AG08395 (cell line): ENCODE data around the gene MBD5.
"Not testable (repeated sequence)": the region's sequence is repeated elsewhere in the genome, so short reads cannot be mapped to it uniquely, and the experiment has no call there.

Experiments
- DNase-seq: peaks from one replicate; pipeline ENCODE4 v3.0.0; 2012; ENCODE audit warnings: mixed read lengths, low spot score

Gene MBD5

DNA sequence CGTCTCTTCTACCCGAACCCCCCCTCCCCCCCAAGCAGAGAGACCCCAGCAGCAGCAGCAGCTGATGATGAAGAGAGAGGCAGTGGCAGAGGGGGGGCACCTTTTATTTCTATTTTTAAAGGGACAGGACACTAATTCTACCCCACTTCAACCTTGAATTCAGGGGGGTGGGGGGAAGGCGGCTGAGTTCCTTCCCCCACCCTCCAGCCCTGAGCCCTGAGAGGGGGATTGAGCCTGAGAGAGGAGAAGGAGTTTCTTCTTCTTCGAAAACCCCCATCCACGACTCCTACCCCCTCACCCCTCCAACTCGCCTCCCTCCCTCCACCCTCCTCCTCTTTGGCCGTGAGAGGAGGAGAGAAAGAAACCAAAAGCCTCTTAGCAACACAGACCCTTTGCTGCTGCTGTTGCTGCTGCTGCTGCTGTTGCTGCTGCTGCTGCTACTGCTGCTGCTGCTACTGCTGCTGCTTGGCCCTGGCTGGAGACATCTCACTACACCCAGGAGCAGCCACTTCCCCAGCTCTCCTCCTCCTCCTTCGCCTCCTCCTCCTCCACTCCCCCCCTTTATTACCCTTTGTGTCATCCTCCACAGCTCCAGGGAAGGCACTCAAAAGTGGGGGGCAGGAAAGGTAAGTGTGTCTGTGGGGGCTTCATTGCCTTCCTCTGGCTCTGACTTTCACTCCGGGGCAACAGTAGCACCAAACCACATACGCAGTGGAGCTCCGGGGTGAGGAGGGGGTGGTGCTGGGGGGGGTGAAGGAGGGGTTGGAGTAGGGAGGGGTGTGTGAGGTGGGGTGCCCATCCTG, at the start of gene MBD5:
Gene MBD5, plus strand, starts transcription at position 33 of the 803 bp plus-strand sequence.
- peak; percentile 15 for DNase-seq

DNA sequence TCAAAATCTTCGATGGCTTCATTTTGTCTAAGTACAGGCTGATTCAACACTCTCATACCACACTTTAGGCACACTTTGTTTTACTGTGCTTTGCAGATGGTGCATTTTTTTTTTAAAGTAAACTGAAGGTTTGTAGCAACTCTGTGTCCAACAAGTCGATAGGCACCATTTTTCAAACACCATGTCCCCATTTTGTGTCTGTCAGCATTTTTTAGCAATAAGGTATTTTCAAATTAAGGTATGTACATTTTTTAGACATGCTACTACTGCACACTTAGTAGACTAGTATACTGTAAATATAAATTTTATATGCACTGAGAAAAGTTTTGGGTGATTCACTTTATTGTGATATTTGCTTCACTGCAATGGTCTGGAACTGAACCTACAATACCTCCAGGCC, 44.8 kb upstream of the MBD5 start:
- no peak for DNase-seq

DNA sequence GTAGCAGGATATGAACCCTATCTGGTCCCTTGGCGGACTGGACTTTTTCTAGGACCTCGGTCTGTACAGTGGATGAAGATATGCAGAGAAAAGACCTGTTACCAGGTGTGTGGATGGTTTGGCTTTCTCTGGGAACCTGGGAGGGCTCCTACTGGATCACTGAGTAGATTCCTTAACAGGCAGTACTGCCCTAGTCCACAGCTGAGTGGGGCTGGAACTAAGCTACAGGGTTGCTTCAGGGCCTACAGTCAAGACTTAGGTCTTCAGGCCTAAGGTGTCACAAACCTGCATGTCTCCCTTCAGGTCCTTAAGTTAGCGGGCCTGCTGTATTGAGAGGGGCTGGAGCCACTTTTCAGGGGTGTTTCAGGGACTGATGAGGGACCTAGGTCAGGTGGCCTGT, 43.2 kb upstream of the MBD5 start:
- no peak for DNase-seq

DNA sequence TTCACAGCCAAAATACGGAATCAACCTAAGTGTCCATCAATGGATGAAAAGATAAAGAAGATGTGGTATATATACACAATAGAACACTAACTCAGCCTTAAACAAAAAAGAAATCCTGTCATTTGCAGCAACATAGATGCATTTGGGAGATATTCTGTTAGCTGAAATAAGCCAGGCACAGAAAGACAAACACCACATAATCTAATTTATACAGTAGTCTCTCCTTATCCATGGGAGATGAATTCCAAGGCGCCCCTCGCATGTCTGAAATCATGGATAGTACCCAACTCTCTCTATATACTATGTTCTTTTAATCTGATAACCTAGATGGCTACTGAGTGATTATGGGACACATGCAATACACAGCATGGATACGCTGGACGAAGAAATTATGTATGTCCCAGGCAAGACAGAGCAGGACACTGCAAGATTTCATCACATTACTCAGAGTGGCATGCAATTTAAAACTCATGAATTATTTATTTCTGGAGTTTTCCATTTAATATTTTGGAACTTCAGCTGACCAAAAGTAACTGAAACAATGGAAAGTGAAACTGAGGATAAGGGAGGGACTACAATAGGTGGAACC, 39.9 kb upstream of the MBD5 start:
- no peak for DNase-seq

DNA sequence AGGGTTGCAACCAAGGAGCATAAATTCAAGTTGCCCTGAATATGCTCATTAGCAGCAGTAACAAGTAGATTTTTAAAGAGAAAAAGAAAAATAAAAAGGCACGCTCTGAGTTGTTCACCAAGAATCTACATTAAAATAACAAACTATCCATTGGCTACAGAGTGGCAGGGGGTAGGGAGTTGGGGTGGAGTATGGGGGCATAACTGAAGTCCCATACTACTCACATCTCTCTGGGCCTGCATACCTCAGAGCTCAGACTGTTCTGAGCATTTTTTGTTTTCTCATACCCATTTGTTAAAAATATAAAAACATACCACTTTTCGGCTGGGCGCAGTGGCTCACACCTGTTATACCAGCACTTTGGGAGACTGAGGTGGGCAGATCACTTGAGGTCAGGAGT, 31.8 kb upstream of the MBD5 start:
- no peak for DNase-seq

DNA sequence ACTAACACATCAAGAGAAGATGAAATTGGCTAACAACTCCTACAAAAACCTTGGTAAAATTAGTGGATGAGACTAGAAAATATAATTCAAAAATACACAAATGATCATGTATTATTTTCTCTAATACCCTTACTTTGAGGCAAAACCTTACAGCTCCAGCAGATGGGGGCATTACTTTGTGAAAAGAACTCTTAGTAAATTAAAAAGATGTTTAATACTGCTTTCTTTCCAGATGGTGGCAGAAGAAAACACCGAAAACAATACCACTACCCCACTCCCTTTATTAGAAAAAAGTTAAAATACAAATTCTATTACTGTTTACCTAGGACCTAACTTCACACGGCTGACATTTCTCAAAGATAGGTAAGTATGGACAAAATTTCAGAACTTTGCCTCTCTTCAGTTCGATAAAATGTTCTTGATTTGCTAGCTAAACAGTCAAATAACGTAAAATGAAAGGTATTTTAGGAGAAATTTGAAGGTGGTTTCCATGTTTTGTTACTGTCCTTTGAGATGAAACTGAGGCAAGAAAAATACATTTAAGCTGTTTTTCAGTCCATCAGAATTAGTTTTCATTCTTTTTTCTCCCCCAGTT, 31.0 kb upstream of the MBD5 start:
- peak; percentile 70 for DNase-seq

DNA sequence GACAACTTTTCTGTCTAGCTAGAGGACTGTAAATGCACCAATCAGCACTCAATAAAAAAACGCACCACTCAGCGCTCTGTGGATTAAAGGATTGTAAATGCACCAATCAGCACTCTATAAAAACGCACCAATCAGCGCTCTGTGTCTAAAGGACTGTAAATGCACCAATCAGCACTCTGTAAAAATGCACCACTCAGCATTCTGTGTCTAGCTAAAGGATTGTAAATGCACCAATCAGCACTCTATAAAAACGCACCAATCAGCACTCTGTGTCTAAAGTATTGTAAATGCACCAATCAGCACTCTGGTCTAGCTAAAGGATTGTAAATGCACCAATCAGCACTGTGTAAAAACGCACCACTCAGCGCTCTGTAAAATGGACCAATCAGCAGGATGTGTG, 25.9 kb upstream of the MBD5 start:
- DNase-seq = not testable (repeated sequence)

DNA sequence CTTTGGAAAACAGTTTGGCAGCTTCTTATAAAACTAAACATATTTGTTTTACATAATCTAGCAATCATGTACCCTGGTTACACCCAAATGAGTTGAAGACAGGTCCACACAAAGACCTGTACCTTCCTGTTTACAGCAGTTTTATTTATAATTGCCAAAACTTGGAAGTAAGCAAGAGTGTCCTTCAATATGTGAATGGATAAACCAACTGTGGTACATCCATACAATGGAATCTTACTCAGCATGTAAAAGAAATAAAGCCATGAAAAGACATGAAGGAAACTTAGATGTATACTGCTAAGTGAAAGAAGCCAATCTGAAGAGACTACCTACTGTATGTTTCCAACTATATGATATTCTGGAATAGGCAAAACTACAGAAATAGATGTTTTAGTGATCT, 24.1 kb upstream of the MBD5 start:
- no peak for DNase-seq

DNA sequence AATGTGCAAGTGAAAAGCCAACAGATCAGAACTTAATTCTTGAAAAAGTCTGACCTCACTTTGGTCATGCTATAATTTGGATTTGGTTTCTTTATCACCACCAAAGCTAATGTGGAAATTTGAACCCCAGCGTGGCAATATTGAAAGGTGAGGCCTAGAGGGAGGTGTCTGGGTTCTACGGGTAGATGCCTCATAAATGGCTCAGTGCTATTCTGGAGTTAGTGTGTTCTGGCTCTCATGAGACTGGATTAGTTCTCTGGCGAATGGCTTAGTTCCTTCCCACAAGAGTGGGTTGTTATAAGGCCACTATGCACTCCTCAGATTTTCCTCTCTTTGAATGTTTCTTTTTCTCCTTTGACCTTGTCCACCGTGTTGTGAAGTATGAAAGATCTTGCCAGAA, 22.7 kb upstream of the MBD5 start:
- DNase-seq = no peak

DNA sequence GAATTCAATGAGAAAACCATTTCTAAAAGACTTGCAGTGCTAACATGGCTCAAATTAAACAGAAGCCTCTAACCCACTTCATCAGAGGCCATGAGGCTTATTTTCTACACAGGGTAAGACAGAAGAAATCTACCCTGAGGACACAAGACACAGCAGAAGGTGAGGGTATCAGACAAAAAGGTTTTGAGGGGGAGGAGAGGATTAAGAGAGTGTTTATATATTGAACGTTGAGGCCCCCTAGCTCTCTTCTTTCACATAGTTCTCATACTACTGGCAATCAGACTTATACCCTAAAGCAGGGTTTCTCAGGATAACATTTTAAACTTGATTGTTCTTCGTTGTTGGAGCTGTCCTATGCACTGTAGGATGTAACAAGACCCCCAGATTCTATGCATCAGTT, 21.8 kb upstream of the MBD5 start:
- DNase-seq = no peak

DNA sequence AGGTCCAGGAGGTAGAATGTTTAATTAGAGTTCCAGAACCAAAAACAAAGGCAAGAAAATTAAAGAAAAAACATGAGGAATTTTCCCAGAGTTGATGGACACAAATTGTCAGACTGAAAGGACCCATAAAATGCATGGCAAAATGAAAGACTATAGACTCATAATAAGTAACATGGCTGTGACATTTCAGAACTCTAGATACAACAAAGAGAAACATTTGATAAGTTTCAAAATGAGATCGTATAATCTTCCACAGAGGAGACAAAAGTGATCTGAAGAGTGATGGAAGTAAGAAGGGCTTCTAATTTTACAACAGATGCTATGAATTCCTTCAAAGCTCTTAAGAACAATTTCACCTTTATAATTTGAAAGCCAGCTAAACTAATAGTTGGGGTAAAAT, 20.8 kb upstream of the MBD5 start:
- no peak for DNase-seq

DNA sequence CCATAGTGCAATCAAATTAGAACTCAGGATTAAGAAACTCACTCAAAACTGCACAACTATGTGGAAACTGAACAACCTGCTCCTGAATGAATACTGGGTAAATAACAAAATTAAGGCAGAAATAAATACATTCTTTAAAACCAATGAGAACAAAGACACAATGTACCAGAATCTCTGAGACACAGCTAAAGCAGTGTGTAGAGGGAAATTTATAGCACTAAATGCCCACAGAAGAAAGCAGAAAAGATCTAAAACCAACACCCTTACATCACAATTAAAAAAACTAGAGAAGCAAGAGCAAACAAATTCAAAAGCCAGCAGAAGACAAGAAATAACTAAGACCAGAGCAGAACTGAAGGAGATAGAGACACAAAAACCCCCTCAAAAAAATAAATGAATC, 18.5 kb upstream of the MBD5 start:
- not testable (repeated sequence) for DNase-seq

DNA sequence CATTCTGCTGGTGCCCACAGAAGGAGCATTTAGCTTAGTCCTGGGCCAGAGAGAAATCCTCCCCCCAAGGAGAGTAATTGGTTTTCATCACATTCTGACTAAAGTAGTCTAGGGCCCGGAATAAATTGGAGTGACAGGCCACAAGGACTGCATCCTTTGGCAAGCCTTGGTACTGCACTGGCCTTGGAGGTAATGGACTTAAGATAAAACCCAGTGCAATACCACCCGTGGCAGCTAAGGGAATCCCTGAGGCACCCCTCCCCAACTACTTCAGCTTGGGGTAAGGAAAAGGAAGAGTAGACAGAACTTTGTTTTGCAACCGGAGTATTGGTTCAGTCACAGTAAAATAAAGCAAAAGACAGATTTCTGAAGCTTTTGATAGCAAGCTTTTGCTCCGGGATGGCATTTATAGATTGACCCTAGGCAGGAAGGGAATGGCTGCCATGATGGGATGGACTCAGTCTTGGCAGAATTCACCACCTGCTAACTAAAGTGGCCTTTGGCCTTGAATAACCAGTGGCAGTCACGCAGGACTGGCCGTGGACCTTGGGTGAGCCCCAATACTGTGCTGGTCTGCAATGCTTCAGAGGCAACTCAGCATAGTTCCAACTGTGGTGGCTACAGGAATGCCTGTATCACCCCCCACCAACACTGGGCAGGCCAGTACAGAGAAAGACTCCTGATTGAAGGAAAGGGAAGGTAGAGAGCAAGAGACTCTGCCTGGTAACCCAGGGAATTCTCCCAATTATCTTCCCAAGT, 14.5 kb upstream of the MBD5 start:
- no peak for DNase-seq

DNA sequence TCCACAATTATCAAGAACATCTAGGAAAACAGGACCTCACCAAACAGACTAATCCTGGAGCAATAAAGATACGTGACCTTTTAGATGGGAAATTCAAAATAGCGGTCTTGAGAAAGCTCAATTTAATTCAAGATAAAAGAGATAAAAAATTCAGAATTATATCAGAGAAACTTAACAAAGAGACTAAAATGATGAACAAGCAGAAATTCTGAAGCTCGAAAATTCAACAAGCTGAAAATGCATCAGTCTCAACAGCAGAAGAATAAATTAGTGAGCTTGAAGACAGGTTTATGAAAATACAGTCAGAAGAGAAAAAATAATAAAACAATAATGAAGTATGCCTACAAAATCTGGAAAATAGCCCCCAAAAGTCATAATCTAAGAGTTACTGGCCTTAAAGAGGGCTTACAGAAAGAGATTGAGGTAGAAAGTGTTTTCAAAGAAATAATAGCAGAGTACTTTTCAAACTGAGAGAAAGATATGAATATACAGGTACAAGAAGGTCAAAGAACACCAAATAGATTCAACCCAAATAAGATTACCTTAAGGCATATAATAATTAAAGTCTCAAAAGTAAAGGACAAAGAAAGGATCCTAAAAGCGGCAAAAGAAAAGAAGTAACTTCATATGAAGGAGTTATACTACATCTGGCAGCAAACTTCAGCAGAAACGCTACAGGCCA, 13.5 kb upstream of the MBD5 start:
- no peak for DNase-seq

DNA sequence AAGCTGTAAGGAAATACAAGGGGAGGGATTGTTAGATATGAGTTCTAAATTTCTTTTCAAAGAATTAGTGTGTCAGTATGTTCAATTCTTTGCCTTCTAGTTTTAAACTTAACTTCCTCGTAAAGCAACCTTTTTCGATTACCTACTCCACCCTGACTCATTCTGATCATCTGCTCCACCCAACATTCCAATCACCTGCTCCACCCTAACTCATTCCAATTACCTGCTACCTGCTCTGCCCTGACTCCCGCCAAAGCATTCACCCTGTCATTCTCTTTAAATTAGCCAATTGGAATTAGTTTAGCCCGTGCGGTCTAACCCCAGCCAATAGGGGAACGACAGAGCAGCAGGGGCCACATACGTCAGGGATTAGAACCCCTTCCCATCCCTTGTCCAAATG, 12.5 kb upstream of the MBD5 start:
- DNase-seq = not testable (repeated sequence)

DNA sequence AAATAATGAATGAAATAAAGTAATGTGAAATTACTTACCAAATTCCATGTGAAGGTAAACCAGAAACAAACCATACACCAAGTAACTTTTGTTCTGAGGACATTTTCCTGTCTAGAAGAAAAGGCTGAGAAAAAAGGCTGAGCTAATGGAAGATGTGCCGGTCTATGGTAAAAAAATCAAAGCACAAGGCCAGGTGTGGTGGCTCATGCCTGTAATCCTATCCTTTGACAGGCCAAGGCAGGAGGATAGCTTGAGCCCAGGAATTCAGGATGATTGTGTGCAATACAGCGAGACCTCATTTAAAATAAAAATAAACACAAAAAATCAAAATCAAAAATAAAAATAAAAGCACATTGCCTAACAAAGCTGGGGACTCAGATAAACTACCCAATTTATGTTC, 7.0 kb upstream of the MBD5 start:
- no peak for DNase-seq

DNA sequence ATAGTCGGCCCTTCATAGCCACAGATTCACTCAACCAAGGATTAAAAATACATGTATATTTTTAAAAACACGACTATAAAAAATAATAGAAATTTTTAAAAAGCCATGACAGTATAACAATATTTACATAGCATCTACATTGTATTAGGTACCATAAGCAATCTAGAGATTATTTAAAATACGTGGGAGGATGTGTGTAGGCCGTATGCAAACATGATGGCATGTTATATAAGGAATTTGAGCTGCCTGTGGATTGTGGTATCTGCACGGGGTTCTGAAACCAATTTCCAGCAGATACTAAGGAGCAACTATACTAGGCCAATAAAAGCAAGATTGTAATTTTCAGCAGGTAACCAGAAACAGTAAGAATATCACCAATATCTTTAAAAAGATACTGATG, 6.3 kb upstream of the MBD5 start:
- no peak for DNase-seq

DNA sequence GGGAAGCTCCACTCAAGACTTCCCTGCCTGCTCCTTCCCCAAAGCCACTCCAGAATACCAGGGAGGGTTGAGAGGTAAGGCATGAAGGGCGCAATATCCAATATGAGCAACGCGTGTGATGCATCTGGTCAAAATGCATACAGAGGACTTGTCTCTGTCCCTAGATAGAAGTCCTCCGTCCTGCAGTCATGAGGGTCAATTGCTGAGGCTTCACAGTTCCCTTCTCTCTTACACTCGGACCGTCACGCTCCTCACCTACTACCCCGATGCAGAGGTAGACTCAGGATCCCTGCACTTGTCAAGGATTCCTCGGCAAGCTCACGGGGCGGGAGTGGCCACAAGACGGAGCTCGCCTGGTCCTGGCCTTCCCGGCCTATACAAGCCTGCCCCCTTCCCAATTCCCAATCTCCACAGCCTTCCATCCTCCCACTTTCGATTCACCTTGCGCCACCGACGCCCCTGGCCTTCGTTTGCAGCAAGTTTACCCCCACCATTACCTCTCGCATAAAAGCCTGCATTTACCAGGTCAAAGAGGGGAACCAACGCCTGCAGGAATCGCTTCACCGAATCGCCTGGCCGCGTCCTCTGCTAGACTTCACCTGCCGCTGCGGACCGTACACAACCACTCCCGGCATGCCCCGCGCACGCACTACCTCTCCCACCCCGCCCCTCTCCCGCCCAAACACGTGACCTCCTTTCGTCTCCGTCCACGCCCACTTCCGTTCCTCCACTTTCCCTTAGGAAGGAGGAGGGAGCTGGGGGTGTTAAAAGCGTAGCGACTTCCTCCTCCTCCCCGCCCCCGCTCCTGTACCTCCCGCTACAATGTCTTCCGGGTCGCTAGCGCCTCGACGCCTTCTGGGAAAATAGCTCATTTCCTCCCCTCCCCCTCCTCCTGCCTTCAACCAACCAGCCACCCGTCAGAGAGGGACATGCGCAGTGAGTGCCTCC, 506 bp upstream of the MBD5 start, which contains the start of gene ORC4:
Gene ORC4, minus strand, starts transcription at position 627 of the 948 bp plus-strand sequence. CDS start 44,779 bp downstream, outside the sequence.
- DNase-seq = peak; percentile 97

DNA sequence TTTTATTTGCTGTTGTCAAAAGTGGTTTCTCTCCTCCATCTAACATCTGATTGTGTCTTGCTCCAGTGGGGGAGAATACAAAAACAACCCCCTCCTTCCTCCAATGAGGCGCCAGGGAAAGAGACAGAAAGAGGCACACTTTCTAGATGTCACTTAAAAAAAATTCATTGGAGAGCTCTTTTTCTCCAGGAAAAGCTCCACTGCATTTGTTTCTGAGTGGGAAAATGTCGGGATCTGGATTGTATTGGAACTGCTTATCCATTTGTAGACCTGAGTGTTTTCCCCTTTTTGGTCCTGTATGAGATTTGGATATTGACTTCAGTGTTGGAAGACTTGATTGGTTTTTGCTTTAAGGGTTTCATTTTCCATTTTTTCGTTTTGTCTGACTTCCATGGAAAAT, 995 bp downstream of the MBD5 start:
- peak; percentile 10 for DNase-seq

DNA sequence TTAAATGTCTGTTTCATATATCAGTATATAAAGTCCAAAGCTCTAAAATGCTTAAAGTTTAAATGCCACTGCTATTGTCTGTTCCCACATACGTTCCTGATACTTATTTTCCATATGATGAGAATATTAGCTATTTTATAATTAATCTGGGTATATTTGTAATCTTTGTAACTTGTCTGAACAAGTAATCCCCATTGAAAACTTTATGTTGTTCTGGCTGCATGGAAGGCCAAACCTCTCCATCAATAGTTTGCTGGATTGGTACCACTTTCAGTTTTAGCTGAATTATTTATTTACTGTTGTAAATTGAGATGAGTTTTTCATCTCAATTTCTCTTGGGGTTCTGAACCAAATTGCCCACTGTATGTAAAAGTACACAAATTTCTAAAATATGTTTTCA, 1.5 kb downstream of the MBD5 start:
- DNase-seq = no peak

DNA sequence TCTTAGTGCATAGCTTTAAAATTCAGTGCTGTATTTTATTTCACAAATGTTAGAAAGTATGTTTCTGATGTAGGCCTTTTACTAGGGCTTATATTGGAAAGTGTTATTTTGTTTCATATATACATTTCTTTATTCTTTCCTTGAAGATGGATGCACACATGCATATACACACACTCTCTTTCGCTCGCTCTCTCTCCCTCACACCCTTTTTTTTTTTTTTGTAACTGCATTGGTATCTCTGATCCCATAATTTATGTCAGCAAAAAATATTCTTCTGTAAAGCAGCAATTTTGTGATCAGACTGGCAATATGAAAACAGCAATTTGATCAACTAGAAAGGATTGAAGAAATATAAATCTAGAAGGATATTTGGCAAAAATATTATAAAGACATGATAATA, 2.0 kb downstream of the MBD5 start:
- no peak for DNase-seq
